Measurements from ENCODE around the gene TMPRSS11A. TPM values are rescaled to one million over a fixed set of nuclear protein-coding genes. Genes with fewer than 3 reads are reported as not detected.

Gene TMPRSS11A
- total RNA-seq, 1 experiment from 2014 or later: not detected

DNA sequence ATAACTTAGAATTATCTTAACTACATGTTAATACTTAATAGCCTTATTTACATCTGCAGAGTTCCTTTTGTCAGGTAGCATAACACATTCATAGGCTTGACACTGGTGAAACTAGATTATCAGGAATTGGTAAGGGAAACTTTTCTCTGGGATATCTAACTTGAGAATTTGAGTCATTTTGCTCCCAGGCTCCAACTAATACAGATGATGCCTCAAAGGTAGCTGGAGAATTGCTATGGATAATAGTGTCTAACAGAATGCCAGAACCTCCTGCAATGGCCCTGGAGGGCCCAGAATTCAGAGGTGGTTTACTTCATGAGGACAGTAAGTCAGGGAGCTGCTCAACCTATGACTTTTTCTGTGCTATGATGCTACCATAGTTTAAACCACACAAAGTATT, 65.6 kb downstream of the TMPRSS11A start (continued):
- TF ChIP-seq ETV6 (CRISPR knock-in tag; IDR thresholded peaks at IDR 0.05) (no peak), GRHL2 (CRISPR knock-in tag; IDR thresholded peaks at IDR 0.05; ENCODE audit: insufficient replicate concordance, severe bottlenecking) (no peak), TCF7 (CRISPR knock-in tag; IDR thresholded peaks at IDR 0.05; ENCODE audit: low read depth) (no peak), ZNF232 (CRISPR knock-in tag; IDR thresholded peaks at IDR 0.05) (no peak)
- TF ChIP-seq, protein P1, sequence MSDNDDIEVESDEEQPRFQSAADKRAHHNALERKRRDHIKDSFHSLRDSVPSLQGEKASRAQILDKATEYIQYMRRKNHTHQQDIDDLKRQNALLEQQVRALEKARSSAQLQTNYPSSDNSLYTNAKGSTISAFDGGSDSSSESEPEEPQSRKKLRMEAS (CRISPR knock-in tag; IDR thresholded peaks at IDR 0.05): no peak

- Mint-ChIP-seq H3K9me3 (peaks cover 10% of the 10 kb centered on the region), H3K27ac (no peak overlapping the region), H3K27me3 (ENCODE audit: low read depth) (no peaks in the 10 kb centered on the region), H3K4me3 (no peak overlapping the region), H3K36me3 (no peaks in the 10 kb centered on the region), H3K4me1 (peaks cover 7% of the 10 kb centered on the region)
- no peak for ATAC-seq
- no peak for DNase-seq (ENCODE audit: low spot score)
- ChIA-PET CTCF (interaction anchor here (0.9 kb wide), 1 partner anchor 14 kb away, joined by 5 read pairs; no protein-coding TSS in a partner anchor), POLR2A (no interaction called here)
- TF ChIP-seq, protein P2, sequence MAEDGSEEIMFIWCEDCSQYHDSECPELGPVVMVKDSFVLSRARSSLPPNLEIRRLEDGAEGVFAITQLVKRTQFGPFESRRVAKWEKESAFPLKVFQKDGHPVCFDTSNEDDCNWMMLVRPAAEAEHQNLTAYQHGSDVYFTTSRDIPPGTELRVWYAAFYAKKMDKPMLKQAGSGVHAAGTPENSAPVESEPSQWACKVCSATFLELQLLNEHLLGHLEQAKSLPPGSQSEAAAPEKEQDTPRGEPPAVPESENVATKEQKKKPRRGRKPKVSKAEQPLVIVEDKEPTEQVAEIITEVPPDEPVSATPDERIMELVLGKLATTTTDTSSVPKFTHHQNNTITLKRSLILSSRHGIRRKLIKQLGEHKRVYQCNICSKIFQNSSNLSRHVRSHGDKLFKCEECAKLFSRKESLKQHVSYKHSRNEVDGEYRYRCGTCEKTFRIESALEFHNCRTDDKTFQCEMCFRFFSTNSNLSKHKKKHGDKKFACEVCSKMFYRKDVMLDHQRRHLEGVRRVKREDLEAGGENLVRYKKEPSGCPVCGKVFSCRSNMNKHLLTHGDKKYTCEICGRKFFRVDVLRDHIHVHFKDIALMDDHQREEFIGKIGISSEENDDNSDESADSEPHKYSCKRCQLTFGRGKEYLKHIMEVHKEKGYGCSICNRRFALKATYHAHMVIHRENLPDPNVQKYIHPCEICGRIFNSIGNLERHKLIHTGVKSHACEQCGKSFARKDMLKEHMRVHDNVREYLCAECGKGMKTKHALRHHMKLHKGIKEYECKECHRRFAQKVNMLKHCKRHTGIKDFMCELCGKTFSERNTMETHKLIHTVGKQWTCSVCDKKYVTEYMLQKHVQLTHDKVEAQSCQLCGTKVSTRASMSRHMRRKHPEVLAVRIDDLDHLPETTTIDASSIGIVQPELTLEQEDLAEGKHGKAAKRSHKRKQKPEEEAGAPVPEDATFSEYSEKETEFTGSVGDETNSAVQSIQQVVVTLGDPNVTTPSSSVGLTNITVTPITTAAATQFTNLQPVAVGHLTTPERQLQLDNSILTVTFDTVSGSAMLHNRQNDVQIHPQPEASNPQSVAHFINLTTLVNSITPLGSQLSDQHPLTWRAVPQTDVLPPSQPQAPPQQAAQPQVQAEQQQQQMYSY (CRISPR knock-in tag; IDR thresholded peaks at IDR 0.05): no peak
- no peak for TF ChIP-seq ZBTB21 (CRISPR knock-in tag; IDR thresholded peaks at IDR 0.05; ENCODE audit: borderline replicate concordance)
- TF ChIP-seq, protein P3, sequence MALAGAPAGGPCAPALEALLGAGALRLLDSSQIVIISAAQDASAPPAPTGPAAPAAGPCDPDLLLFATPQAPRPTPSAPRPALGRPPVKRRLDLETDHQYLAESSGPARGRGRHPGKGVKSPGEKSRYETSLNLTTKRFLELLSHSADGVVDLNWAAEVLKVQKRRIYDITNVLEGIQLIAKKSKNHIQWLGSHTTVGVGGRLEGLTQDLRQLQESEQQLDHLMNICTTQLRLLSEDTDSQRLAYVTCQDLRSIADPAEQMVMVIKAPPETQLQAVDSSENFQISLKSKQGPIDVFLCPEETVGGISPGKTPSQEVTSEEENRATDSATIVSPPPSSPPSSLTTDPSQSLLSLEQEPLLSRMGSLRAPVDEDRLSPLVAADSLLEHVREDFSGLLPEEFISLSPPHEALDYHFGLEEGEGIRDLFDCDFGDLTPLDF (CRISPR knock-in tag; IDR thresholded peaks at IDR 0.05): no peak
These were observed 66.8 kb downstream of the TMPRSS11A start for GRCh38 chr4:67896421-67897065.

GRCh38 chr4:67894659-67895058, 68.6 kb downstream of the TMPRSS11A start:
- Mint-ChIP-seq H3K4me3 (no peak overlapping the region), H3K27ac (no peak overlapping the region), H3K36me3 (no peaks in the 10 kb centered on the region), H3K4me1 (peaks cover 7% of the 10 kb centered on the region), H3K9me3 (peaks cover 10% of the 10 kb centered on the region), H3K27me3 (ENCODE audit: low read depth) (no peaks in the 10 kb centered on the region)
- ChIA-PET POLR2A (no interaction called here), CTCF (no interaction called here)
- DNase-seq (ENCODE audit: low spot score) (no peak), ATAC-seq (no peak)
- no peak for TF ChIP-seq GTF2I (CRISPR knock-in tag; conservative IDR thresholded peaks at IDR 0.05)
- TF ChIP-seq, protein P4, sequence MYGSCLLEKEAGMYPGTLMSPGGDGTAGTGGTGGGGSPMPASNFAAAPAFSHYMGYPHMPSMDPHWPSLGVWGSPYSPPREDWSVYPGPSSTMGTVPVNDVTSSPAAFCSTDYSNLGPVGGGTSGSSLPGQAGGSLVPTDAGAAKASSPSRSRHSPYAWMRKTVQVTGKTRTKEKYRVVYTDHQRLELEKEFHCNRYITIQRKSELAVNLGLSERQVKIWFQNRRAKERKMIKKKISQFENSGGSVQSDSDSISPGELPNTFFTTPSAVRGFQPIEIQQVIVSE (CRISPR knock-in tag; IDR thresholded peaks at IDR 0.05; ENCODE audit: borderline replicate concordance): no peak
- TF ChIP-seq ZNF219 (CRISPR knock-in tag; IDR thresholded peaks at IDR 0.05; ENCODE audit: borderline replicate concordance): no peak
- TF ChIP-seq ZNF121 (CRISPR knock-in tag; IDR thresholded peaks at IDR 0.05): no peak
- no peak for TF ChIP-seq SMAD4 (CRISPR knock-in tag; IDR thresholded peaks at IDR 0.05)
- TF ChIP-seq MYBL2 (CRISPR knock-in tag; IDR thresholded peaks at IDR 0.05): no peak
- no peak for TF ChIP-seq NFATC4 (CRISPR knock-in tag; IDR thresholded peaks at IDR 0.05)
- TF ChIP-seq, protein P5, sequence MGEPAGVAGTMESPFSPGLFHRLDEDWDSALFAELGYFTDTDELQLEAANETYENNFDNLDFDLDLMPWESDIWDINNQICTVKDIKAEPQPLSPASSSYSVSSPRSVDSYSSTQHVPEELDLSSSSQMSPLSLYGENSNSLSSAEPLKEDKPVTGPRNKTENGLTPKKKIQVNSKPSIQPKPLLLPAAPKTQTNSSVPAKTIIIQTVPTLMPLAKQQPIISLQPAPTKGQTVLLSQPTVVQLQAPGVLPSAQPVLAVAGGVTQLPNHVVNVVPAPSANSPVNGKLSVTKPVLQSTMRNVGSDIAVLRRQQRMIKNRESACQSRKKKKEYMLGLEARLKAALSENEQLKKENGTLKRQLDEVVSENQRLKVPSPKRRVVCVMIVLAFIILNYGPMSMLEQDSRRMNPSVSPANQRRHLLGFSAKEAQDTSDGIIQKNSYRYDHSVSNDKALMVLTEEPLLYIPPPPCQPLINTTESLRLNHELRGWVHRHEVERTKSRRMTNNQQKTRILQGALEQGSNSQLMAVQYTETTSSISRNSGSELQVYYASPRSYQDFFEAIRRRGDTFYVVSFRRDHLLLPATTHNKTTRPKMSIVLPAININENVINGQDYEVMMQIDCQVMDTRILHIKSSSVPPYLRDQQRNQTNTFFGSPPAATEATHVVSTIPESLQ (CRISPR knock-in tag; IDR thresholded peaks at IDR 0.05): no peak
- no peak for TF ChIP-seq JUN (CRISPR knock-in tag; IDR thresholded peaks at IDR 0.05)
- no peak for TF ChIP-seq CTCF (IDR thresholded peaks at IDR 0.05)
- TF ChIP-seq, protein P6, sequence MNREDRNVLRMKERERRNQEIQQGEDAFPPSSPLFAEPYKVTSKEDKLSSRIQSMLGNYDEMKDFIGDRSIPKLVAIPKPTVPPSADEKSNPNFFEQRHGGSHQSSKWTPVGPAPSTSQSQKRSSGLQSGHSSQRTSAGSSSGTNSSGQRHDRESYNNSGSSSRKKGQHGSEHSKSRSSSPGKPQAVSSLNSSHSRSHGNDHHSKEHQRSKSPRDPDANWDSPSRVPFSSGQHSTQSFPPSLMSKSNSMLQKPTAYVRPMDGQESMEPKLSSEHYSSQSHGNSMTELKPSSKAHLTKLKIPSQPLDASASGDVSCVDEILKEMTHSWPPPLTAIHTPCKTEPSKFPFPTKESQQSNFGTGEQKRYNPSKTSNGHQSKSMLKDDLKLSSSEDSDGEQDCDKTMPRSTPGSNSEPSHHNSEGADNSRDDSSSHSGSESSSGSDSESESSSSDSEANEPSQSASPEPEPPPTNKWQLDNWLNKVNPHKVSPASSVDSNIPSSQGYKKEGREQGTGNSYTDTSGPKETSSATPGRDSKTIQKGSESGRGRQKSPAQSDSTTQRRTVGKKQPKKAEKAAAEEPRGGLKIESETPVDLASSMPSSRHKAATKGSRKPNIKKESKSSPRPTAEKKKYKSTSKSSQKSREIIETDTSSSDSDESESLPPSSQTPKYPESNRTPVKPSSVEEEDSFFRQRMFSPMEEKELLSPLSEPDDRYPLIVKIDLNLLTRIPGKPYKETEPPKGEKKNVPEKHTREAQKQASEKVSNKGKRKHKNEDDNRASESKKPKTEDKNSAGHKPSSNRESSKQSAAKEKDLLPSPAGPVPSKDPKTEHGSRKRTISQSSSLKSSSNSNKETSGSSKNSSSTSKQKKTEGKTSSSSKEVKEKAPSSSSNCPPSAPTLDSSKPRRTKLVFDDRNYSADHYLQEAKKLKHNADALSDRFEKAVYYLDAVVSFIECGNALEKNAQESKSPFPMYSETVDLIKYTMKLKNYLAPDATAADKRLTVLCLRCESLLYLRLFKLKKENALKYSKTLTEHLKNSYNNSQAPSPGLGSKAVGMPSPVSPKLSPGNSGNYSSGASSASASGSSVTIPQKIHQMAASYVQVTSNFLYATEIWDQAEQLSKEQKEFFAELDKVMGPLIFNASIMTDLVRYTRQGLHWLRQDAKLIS (CRISPR knock-in tag; IDR thresholded peaks at IDR 0.05; ENCODE audit: borderline replicate concordance): no peak
- no peak for TF ChIP-seq ZNF396 (CRISPR knock-in tag; IDR thresholded peaks at IDR 0.05; ENCODE audit: borderline replicate concordance)

Measured in WTC11 (cell line).